HepG2 (cell line): Measurements from ENCODE around the gene HLCS. TPM values are rescaled to one million over a fixed set of nuclear protein-coding genes. Genes with fewer than 3 reads are reported as not detected.
A peak's percentile ranks its signal among the peaks of the same experiment; 100 is the strongest.

Experiments used
- ATAC-seq: fragments of 200-7000 bp; cut with Tn5 transposase; 3 replicates; pipeline ENCODE4 v1.9.1; 2020; ENCODE audit warnings: mild to moderate bottlenecking, moderate library complexity
- BruUV-seq: library from RNA; stranded (reverse); fragments of 400-500 nt; replicated peaks from 2 replicates; lab custom pipeline; 2021; lab: Mats Ljungman, UMichigan
- CTCF ChIA-PET: fragments of 300-600 bp; formaldehyde crosslinking; extraction: SDS; loops from one replicate; lab custom pipeline; 2021; ENCODE audit warnings: low total read pairs, inconsistent platforms, low intra/inter-chr PET ratio; lab: Yijun Ruan, JAX
- POLR2A ChIA-PET: fragments of 350-600 bp; sonication (Branson Sonifier 250); formaldehyde crosslinking; loops from one replicate; lab custom pipeline; 2020; ENCODE audit warnings: antibody characterized with exemption, inconsistent platforms; lab: Yijun Ruan, JAX
- DNase-seq: peaks from one replicate; pipeline ENCODE4 v3.0.0-alpha.2; 2015; ENCODE audit warnings: low spot score
- FAIRE-seq: peaks from 3 replicates; lab custom pipeline; 2011; peaks lifted over from hg19 to GRCh38; lab: Jason Lieb, UNC
- H2AFZ ChIP-seq: one replicate; pipeline ENCODE4 v1.6.1; 2011; ENCODE audit warnings: low read length, inconsistent platforms
- H3K27ac ChIP-seq: fragments of 300-600 bp; 3 replicates; pipeline ENCODE4 v1.8.0; 2011; ENCODE audit warnings: mixed run types, mild to moderate bottlenecking, mixed read lengths, low read length, inconsistent platforms; ENCODE audit not compliant: insufficient read depth; ENCODE audit errors: extremely low read length
- H3K27me3 ChIP-seq, 2 experiments: fragments of 200-600 bp in 1 of 2; 2 replicates in 1 of 2; 3 replicates in 1 of 2; pipeline versions ENCODE4 v1.6.0 to v1.8.0; 2011; ENCODE audit warnings: low read length in 2 of 2, mild to moderate bottlenecking in 2 of 2, moderate library complexity in 2 of 2, inconsistent platforms in 1 of 2; ENCODE audit not compliant: insufficient read depth in 2 of 2, control insufficient read depth in 1 of 2
- H3K36me3 ChIP-seq, 2 experiments: fragments of 200-600 bp in 1 of 2; replicated peaks in 1 of 2; 2 replicates in 1 of 2; 3 replicates in 1 of 2; pipeline versions ENCODE4 v1.5.1 to v1.8.0; 2011; ENCODE audit warnings: low read length in 2 of 2, inconsistent platforms in 1 of 2; ENCODE audit not compliant: insufficient read depth in 2 of 2, control insufficient read depth in 1 of 2
- H3K4me1 ChIP-seq: 2 replicates; pipeline ENCODE4 v1.5.1; 2012; ENCODE audit warnings: low read length, inconsistent platforms; ENCODE audit not compliant: insufficient read depth
- H3K4me2 ChIP-seq: 2 replicates; pipeline ENCODE4 v1.6.0; 2011; ENCODE audit warnings: low read depth, low read length, inconsistent platforms
- H3K4me3 ChIP-seq, 3 experiments: fragments of 200-600 bp in 1 of 3; sonication (generic), shearing (Covaris generic) in 1 of 3; replicated peaks in 1 of 3; 2 replicates each; pipeline ENCODE4 v1.5.1; 2011 to 2016; ENCODE audit warnings: low read length in 3 of 3, inconsistent platforms in 2 of 3, low read depth in 2 of 3, mild to moderate bottlenecking in 2 of 3, control low read depth in 1 of 3, mixed read lengths in 1 of 3; ENCODE audit not compliant: insufficient read depth in 1 of 3
- H3K79me2 ChIP-seq: one replicate; pipeline ENCODE4 v1.6.1; 2011; ENCODE audit warnings: low read length, inconsistent platforms; ENCODE audit not compliant: insufficient read depth
- H3K9ac ChIP-seq: 2 replicates; pipeline ENCODE4 v1.6.0; 2011; ENCODE audit warnings: mild to moderate bottlenecking, low read depth, low read length, inconsistent platforms; ENCODE audit not compliant: insufficient read depth
- H3K9me3 ChIP-seq: 2 replicates; pipeline ENCODE4 v1.5.1; 2012; ENCODE audit warnings: mild to moderate bottlenecking, low read length
- H4K20me1 ChIP-seq: 2 replicates; pipeline ENCODE4 v1.6.0; 2011; ENCODE audit warnings: inconsistent platforms, mild to moderate bottlenecking, low read length, moderate library complexity; ENCODE audit not compliant: insufficient read depth
- AGO2 ChIP-seq: fragments of 200-400 bp; formaldehyde crosslinking; optimal IDR thresholded peaks from 2 replicates; pipeline ENCODE3; 2017; ENCODE audit warnings: mild to moderate bottlenecking, low read depth, low read length, moderate library complexity
- CCDC6 ChIP-seq: sonication (generic); formaldehyde crosslinking; IDR thresholded peaks from 2 replicates; pipeline ENCODE4 v1.8.1; 2022; ENCODE audit warnings: mild to moderate bottlenecking, missing genetic modification reagents, moderate library complexity
- E2F1 ChIP-seq: sonication (generic); formaldehyde crosslinking; IDR thresholded peaks from 2 replicates; pipeline ENCODE4 v1.5.0; 2020; ENCODE audit warnings: missing genetic modification reagents
- ERF ChIP-seq: IDR thresholded peaks from 2 replicates; pipeline ENCODE4 v1.6.1; 2018; ENCODE audit warnings: missing biosample characterization, missing genetic modification reagents
- MYPOP ChIP-seq: sonication (generic); formaldehyde crosslinking; IDR thresholded peaks from 2 replicates; pipeline ENCODE4 v1.8.1; 2023; ENCODE audit warnings: mild to moderate bottlenecking, moderate library complexity, missing genetic modification reagents
- SETDB1 ChIP-seq: sonication (generic); formaldehyde crosslinking; IDR thresholded peaks from 2 replicates; pipeline ENCODE4 v1.5.1; 2020; ENCODE audit warnings: missing genetic modification reagents, mild to moderate bottlenecking, borderline replicate concordance
- TAF1 ChIP-seq: sonication (generic); formaldehyde crosslinking; IDR thresholded peaks from 2 replicates; pipeline ENCODE4 v1.4.0; 2020; ENCODE audit warnings: missing genetic modification reagents
- TBL1XR1 ChIP-seq: fragments of 150-350 bp; IDR thresholded peaks from 2 replicates; pipeline ENCODE4 v1.6.1; 2014; ENCODE audit warnings: borderline replicate concordance, low read length; ENCODE audit not compliant: partially characterized antibody
- ZEB1 ChIP-seq: IDR thresholded peaks from 2 replicates; pipeline ENCODE4 v1.6.1; 2012; ENCODE audit warnings: mild to moderate bottlenecking, low read depth, inconsistent platforms; ENCODE audit not compliant: insufficient replicate concordance
- ZNF777 ChIP-seq: sonication (generic); formaldehyde crosslinking; IDR thresholded peaks from 2 replicates; pipeline ENCODE4 v1.4.0; 2020; ENCODE audit warnings: missing genetic modification reagents
- ZSCAN21 ChIP-seq: sonication (generic); formaldehyde crosslinking; IDR thresholded peaks from 2 replicates; pipeline ENCODE4 v1.8.0; 2022; ENCODE audit warnings: mild to moderate bottlenecking, missing genetic modification reagents, moderate library complexity, borderline replicate concordance
- ZUFSP ChIP-seq: sonication (generic); formaldehyde crosslinking; IDR thresholded peaks from 2 replicates; pipeline ENCODE4 v1.9.0; 2021; ENCODE audit warnings: missing genetic modification reagents, mild to moderate bottlenecking, borderline replicate concordance
- WGBS: methylation state at CpG from one replicate; pipeline ENCODE4 v1.1.6; 2017; ENCODE audit warnings: low lambda C conversion rate; 5-methylcytosine and 5-hydroxymethylcytosine counted together
- in situ Hi-C: cut with HindIII; loops from 2 replicates; pipeline ENCODE4 v1.10.0; 2017; ENCODE audit warnings: low pct_unique_long_range_greater_than_20kb; ENCODE audit not compliant: extremely low pct_ligation_motif_present
- intact Hi-C: fragments of 100-400 bp; cut with micrococcal nuclease; formaldehyde crosslinking; loops from one replicate; pipeline ENCODE4 v1.10.0; 2022; ENCODE audit not compliant: unreplicated experiment
- polyA plus RNA-seq, 8 experiments: library from polyadenylated mRNA; depleted of rRNA in 3 of 8; stranded (reverse) in 7 of 8; unstranded in 1 of 8; fragments of >200 nt; fragmentation: Illumina TruSeq in 4 of 8; extraction: Trizol in 4 of 8; gene quantifications; 2 replicates each; pipeline versions ENCODE4 v1.2.1 to v1.2.3, GENCODE V29; 2011 to 2016; ENCODE audit warnings: low read depth in 4 of 8, missing spikeins in 1 of 8, mixed read lengths in 1 of 8; ENCODE audit not compliant: insufficient read depth in 1 of 8
- total RNA-seq, 5 experiments: library from RNA; depleted of rRNA; stranded (reverse); fragments of >200 nt; fragmentation: Illumina TruSeq; extraction: Trizol; gene quantifications; 2 replicates each; pipeline ENCODE4 v1.2.3, GENCODE V29; 2016; ENCODE audit warnings: low read depth in 1 of 5

The HLCS gene
- total and polyA plus RNA-seq, 2 of the 13 experiments (the other 11 are each of a cell fraction or from before 2014, with no cell fraction given) = 7.9 to 12.3 TPM

- Histone ChIP-seq H3K4me1 (peaks cover 40% of the 10 kb centered on the region), H3K9ac (no peak overlapping the region), H3K27ac (no peak overlapping the region), H3K36me3 (no peaks in the 10 kb centered on the region), H3K27me3 (no peaks in the 10 kb centered on the region), H3K4me2 (no peak overlapping the region), H3K79me2 (no peaks in the 10 kb centered on the region), H2AFZ (no peak overlapping the region), H3K4me3 (no peak overlapping the region), H4K20me1 (no peaks in the 10 kb centered on the region), H3K9me3 (no peaks in the 10 kb centered on the region)
- POLR2A ChIA-PET = no interaction called here
- CTCF ChIA-PET = interaction anchor here (0.7 kb wide), 1 partner anchor 168 kb away, joined by 3 read pairs; no protein-coding TSS in a partner anchor
- intact Hi-C loops (loop anchor here (5.0 kb wide), 1 partner anchor 53 kb away; no protein-coding TSS in a partner anchor), in situ Hi-C loops (no loop called here)
- DNase-seq = no peak
- FAIRE-seq = no peak
- BruUV-seq = no TSS peak
- no peak for ATAC-seq
- TF ChIP-seq CCDC6 (CRISPR knock-in tag) (no peak), ZNF777 (CRISPR knock-in tag) (no peak), SETDB1 (CRISPR knock-in tag) (no peak), ZUFSP (no peak)
- 97% methylated on average over 8 of the region's 8 CpGs for WGBS
Measured at GRCh38 chr21:36915696-36916245, 50.7 kb downstream of the HLCS start.

- no peak overlapping the region for H3K9ac ChIP-seq
- H3K9me3 ChIP-seq = no peaks in the 10 kb centered on the region
- H2AFZ ChIP-seq = no peak overlapping the region
- no peak overlapping the region for H3K27ac ChIP-seq
- BruUV-seq = no TSS peak
- no peak overlapping the region for H3K4me2 ChIP-seq
- ATAC-seq = no peak
- intact Hi-C loops (loop anchor here (5.0 kb wide), 1 partner anchor 53 kb away; no protein-coding TSS in a partner anchor), in situ Hi-C loops (no loop called here)
- no peak overlapping the region for H3K4me3 ChIP-seq
- ChIA-PET CTCF (no interaction called here), POLR2A (no interaction called here)
- no peaks in the 10 kb centered on the region for H3K36me3 ChIP-seq
- DNase-seq = no peak
- 95% methylated on average over 17 of the region's 17 CpGs for WGBS
- H4K20me1 ChIP-seq = no peaks in the 10 kb centered on the region
- no peaks in the 10 kb centered on the region for H3K27me3 ChIP-seq
- TF ChIP-seq E2F1 (CRISPR knock-in tag) = no peak
- no peak for TF ChIP-seq ZEB1
- no peak for TF ChIP-seq TBL1XR1
- TF ChIP-seq ERF (CRISPR knock-in tag) = no peak
- no peak for TF ChIP-seq TAF1 (CRISPR knock-in tag)
- no peak for TF ChIP-seq MYPOP (CRISPR knock-in tag)
- no peak for TF ChIP-seq ZSCAN21 (CRISPR knock-in tag)
- peak; percentile 1 for TF ChIP-seq AGO2
- peaks cover 35% of the 10 kb centered on the region for H3K4me1 ChIP-seq
- no peaks in the 10 kb centered on the region for H3K79me2 ChIP-seq
- no peak for FAIRE-seq
Measured at GRCh38 chr21:36915014-36915695, 51.3 kb downstream of the HLCS start.
